GM12872 (cell line): ENCODE results near the gene CENPS.

Experiments
- TF ChIP-seq, protein P1 (sequence below): IDR thresholded peaks from 3 replicates; pipeline ENCODE4 v1.5.1; 2011; ENCODE audit warnings: low read depth, mild to moderate bottlenecking, low read length, moderate library complexity; ENCODE audit not compliant: insufficient read depth

Gene CENPS

DNA sequence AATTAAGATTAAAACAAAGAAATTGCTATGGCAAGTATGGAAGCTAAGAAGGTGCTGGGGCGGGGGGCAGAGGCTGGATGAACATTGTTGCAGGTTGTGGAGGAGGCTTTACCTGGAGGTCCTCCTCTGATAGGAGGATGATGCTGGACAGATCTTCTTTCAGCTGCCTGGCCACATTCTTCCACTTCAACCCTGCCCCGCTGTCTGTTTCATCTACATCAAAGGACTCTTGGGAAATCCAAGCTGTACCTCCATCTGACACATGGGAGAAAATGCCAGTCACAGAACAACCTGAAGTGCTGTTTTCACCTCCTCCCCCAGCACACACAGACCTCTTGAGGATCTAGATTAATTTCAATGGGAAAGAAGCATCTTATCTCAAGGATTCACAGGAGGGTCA lies 36.8 kb downstream of the CENPS start:
- TF ChIP-seq, protein P1, sequence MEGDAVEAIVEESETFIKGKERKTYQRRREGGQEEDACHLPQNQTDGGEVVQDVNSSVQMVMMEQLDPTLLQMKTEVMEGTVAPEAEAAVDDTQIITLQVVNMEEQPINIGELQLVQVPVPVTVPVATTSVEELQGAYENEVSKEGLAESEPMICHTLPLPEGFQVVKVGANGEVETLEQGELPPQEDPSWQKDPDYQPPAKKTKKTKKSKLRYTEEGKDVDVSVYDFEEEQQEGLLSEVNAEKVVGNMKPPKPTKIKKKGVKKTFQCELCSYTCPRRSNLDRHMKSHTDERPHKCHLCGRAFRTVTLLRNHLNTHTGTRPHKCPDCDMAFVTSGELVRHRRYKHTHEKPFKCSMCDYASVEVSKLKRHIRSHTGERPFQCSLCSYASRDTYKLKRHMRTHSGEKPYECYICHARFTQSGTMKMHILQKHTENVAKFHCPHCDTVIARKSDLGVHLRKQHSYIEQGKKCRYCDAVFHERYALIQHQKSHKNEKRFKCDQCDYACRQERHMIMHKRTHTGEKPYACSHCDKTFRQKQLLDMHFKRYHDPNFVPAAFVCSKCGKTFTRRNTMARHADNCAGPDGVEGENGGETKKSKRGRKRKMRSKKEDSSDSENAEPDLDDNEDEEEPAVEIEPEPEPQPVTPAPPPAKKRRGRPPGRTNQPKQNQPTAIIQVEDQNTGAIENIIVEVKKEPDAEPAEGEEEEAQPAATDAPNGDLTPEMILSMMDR, result no peak

DNA sequence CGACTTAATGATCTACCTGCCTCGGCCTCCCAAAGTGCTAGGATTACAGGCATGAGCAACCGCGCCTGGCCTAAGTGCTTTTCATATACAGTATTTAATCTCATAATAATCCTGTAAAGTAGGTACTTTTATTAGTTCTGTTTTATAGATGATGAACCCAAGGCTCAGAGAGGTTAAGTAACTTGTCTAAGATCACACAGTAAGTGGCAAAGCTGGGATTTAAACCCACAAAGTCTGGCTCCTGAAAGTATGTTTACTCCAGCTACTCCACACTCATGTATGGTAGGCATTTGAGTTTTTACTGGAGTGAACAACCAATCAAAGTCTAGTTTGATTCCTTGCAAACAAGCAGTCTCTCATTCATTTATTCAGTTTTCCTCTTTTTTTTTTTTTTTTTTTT lies 39.8 kb downstream of the CENPS start:
- TF ChIP-seq, protein P1, result no peak

DNA sequence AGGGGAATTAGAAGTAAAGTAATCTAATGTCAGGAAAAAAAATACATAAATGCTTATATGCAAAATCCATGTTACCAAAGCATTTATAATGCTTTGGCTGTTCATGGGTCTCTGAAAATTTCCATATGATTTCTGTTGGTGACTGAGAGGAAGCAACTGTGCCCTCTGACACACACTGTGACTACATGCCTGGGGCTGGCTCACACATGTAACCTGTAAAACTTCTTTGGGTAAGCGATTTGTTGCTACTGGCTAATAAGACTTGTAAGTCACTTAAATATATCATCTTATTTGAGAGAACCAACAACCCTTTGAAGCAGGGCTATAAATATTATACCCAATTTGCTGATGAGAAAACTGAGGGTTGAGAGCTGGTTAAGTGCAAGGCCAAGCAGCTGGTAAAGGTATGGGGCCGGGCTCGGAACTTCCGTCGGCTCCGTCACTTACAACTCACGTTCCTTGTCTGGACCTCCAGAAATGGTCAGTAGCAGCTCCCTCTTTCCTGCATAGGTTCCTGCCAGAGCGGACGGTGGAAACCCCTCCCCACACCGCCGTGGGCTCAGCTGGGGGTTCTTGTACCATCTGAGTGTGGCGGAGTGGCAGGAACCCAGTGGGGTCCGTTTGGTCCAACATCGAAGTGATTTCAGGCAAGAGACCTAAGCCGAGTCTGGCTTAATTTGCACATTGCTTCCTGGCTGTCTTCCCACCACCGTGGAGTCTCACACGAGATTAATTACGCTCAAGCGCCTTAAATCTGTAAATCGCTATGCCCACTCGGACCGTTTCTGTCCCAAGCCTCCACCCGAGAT lies 41.4 kb downstream of the CENPS start:
- TF ChIP-seq, protein P1, result no peak

DNA sequence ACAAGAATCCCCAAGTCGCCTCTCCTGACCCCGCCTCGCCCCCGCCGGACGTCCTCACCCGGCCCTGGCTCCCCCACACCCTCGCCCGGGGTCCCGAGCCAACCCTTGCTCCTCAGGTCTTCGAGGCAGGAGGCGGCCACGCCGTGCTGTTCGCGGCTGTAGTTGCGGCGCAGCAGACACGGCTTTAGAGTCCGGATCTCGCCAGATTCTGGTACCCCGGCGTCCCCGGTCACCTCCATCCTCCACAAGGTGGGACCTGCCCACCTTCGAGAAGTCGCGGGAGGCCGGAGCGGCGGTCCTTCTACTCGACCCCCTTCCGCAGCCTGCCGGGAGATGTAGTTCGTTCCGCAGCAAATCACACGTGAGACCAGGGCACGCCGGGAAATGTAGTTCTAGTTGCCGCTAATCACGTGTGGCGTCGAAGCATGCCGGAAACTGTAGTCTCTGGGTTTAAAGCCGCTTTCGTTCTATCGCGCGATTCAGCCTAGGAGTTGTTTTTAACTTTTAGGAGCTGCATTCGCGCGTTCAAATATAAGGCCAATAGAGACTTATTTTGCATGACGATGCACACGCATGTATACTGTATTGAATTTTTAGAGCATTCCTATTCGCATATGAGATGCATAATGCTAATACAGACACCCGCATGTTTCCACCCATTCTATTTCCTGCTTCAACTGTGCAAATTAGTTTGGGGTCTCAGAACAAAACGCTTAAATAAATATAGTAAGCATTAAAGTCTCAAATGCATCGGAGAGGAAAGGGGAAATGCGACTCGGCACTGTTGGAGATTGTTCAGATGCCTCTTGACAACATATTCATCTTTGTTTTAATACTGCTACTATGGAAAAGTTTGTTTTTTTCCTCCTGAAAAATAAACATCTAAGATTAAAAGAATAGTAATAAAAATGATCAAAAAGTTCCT lies 42.2 kb downstream of the CENPS start, which contains the start of gene DFFA:
Gene DFFA, minus strand, starts transcription at position 310 of the 925 bp plus-strand sequence. Its CDS starts 71 bp downstream, at position 239.
- TF ChIP-seq, protein P1, result no peak

DNA sequence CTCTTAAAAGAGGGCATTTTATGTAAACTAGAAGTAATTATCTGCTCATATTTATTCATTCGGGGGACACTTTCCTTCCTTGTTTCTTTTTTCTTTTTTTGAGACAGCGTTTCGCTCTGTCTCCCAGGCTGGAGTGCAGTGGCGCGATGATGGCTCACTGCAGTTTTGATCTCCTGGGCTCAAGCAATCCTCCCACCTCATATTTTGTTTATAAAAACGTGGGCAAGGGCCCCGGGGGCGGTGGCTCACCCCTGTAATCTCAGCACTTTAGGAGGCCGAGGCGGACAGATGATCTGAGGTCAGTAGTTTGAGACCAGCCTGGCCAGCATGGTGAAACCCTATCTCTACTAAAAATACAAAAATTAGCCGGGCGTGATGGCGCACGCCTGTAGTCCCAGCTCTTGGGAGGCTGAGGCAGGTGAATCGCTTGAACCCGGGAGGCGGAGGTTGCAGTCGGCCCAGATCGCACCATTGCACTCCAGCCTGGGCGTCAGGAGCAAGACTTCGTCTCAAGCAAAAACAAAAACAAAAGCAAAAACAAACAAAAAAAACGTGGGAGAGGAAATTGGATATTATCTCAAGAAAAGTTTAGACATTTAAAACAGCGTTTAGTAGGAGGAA lies 43.0 kb downstream of the CENPS start:
- TF ChIP-seq, protein P1, result no peak

DNA sequence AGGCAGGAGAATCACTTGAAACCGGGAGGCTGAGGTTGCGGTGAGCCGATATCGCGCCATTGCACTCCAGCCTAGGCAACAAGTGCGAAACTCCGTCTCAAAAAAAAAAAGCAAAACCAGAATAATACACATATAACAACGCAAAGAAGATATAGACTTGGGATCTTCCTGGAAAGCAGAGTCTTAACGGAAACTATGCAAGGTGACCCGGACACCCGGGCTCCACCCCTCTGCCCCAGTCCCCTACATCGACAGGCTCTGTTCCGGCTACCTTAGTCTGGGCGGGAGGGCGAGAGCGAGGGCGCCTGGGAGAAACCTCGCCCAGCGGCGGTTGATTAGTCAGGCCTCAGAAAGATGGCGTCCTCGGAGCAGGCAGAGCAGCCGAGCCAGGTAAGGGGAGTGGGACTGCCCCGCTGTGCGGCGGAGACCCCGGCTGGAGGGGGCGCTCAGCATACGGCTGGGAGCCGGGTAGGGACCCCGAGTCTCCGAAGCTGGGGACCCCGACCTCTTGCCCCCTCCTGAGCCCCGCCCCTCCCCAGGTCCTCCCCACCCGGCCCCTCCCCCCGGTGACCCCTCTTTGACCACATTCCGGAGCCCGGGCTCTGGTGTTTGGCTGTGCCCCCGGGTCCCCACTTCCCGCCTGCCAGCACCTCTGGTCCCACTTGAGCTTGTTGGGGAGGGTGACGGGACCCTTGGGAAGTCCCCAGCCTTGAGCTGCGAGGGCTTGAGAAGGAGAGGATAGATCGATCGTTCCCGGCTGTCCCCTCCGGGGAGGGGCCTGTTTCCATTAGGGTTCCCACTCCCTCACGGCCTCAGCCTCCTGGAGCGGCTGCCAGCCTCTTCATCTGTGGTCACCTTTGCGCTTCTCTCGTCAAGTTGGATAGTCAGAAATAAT lies 44.6 kb downstream of the CENPS start, which contains the start of gene PEX14:
Gene PEX14, plus strand, starts transcription at position 338 of the 895 bp plus-strand sequence. Its CDS starts 17 bp downstream, at position 355.
- TF ChIP-seq, protein P1, result no peak
